Fibroblast of lung (primary cell): ENCODE data around the gene TM2D1.

ENCODE experiments used
- CTCF ChIP-seq, 2 donors: IDR thresholded peaks in 1 of 2; conservative IDR thresholded peaks in 1 of 2; 1 replicate in 1 of 2; 2 replicates in 1 of 2; pipeline ENCODE4 v1.5.1; 2011 to 2012; ENCODE audit warnings: low read length in 2 of 2, control low read depth in 1 of 2, inconsistent platforms in 1 of 2, low read depth in 1 of 2, mild to moderate bottlenecking in 1 of 2
- EZH2 ChIP-seq: IDR thresholded peaks from 2 replicates; pipeline ENCODE4 v1.5.1; 2012; ENCODE audit warnings: low read length, control low read depth, mild to moderate bottlenecking; ENCODE audit errors: missing control alignments

- TF ChIP-seq CTCF (conservative IDR thresholded peaks at IDR 0.05 in 1 of 2, IDR thresholded peaks at IDR 0.05 in 1 of 2; ENCODE audit: low read depth in 1 of 2, low read length in 2 of 2) (no peak), EZH2 (no peak)
These were observed 70.9 kb downstream of the TM2D1 start for GRCh38 chr1:61654067-61654466.
